ENCODE results near the gene TMEM247.

DNA sequence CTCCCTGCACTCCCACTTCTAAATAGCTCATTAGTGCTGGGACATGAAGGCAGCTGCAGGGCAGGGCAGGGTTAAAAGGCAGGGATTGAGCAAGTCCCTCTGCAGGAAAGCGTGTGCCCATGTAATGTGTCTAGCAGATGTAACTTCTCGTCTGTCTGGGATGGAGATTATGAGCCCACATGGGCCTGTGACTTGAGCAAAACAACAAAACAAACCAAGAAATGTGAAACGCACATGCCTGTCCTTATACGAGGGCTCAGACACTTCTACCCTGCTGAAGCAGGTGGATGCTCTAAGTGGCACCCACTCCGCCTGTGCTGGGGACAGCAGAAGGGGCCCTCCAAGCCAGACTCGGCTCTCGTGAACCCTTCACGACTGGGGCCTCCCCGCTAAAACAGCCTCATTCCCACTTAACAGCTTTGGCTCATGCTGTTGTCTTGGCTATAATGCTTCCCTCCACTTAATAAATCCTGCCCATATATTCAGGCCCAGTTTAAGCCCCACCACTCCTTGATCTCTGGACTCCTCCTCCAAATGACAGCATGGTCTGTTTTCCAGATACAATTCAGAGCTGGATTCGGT lies 40.9 kb downstream of the TMEM247 start:
- TF ChIP-seq, protein P1, sequence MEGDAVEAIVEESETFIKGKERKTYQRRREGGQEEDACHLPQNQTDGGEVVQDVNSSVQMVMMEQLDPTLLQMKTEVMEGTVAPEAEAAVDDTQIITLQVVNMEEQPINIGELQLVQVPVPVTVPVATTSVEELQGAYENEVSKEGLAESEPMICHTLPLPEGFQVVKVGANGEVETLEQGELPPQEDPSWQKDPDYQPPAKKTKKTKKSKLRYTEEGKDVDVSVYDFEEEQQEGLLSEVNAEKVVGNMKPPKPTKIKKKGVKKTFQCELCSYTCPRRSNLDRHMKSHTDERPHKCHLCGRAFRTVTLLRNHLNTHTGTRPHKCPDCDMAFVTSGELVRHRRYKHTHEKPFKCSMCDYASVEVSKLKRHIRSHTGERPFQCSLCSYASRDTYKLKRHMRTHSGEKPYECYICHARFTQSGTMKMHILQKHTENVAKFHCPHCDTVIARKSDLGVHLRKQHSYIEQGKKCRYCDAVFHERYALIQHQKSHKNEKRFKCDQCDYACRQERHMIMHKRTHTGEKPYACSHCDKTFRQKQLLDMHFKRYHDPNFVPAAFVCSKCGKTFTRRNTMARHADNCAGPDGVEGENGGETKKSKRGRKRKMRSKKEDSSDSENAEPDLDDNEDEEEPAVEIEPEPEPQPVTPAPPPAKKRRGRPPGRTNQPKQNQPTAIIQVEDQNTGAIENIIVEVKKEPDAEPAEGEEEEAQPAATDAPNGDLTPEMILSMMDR (IDR thresholded peaks at IDR 0.05; ENCODE audit: low read length), result no peak
- no peak for TF ChIP-seq EZH2phosphoT487 (IDR thresholded peaks at IDR 0.05; ENCODE audit: low read length)
